ENCODE results near the gene C9orf43. TPM values are rescaled to one million over a fixed set of nuclear protein-coding genes. Genes with fewer than 3 reads are reported as not detected.
"Not testable (repeated sequence)": the region's sequence is repeated elsewhere in the genome, so short reads cannot be mapped to it uniquely, and the experiment has no call there.

The C9orf43 gene
- total RNA-seq, 5 donors from 2014 or later (not counting 1 experiment from before 2014, with no cell fraction given) = 0.28 to 1.1 (median 0.82) TPM

- peak in 34 of 35 experiments; percentile 30 to 75 (median 51) for DNase-seq
- H3K4me1 ChIP-seq (ENCODE audit: control insufficient read depth in 1 of 2, extremely low read depth in 1 of 2, insufficient read depth in 2 of 2, low read length in 2 of 2) = peaks cover 7 to 24% of the 10 kb centered on the region in 2 experiments
- Mint-ChIP-seq H3K4me3 (peak overlapping the region in 2 of 3 donors; percentile 22 to 27), H3K4me1 (peaks cover 33 to 43% (median 36%) of the 10 kb centered on the region in 3 donors), H3K27ac (peak overlapping the region; percentile 71 to 77), H3K36me3 (peaks cover 19% of the 10 kb centered on the region)
- not testable (repeated sequence) for H3K9me3 Mint-ChIP-seq; H3K27me3 ChIP-seq (replicated peaks in 1 of 2; ENCODE audit: control insufficient read depth in 2 of 2, extremely low read depth in 1 of 2, insufficient read depth in 2 of 2, low read length in 1 of 2); ATAC-seq (replicated peaks in 1 of 4); H3K27ac ChIP-seq (ENCODE audit: low read length); H3K27me3 Mint-ChIP-seq; H3K9me3 ChIP-seq; H3K4me3 ChIP-seq (ENCODE audit: control insufficient read depth in 1 of 2, extremely low read depth in 1 of 2, low read length in 1 of 2)
- ChIA-PET CTCF (interaction anchor here (0.9 to 1.3 kb wide), 5 partner anchors 97 to 138 kb away, joined by 3 to 4 read pairs (median 3); no protein-coding TSS in a partner anchor), POLR2A (interaction anchor here in 1 of 2 donors (0.6 kb wide), 2 partner anchors 67 to 256 kb away, joined by 3 read pairs; partner anchors contain the start of gene SLC31A2)
- peaks cover 0 to 16% of the 10 kb centered on the region in 2 donors for H3K36me3 ChIP-seq (ENCODE audit: control insufficient read depth in 2 of 2, extremely low read depth in 1 of 2, insufficient read depth in 1 of 2, low read length in 1 of 2)
- WGBS (ENCODE audit: insufficient coverage) = 50% methylated on average over 4 of the region's 7 CpGs
These were observed 3.6 kb upstream of the C9orf43 start for GRCh38 chr9:113406873-113407511.

GRCh38 chr9:113409481-113409880, 1.1 kb upstream of the C9orf43 start:
- peak overlapping the region; percentile 62 to 77 for H3K4me3 ChIP-seq (ENCODE audit: control insufficient read depth in 1 of 2, extremely low read depth in 1 of 2, low read length in 1 of 2)
- ChIA-PET CTCF (interaction anchor here (0.5 to 3.4 kb wide), 9 partner anchors 8 to 173 kb away, joined by 3 to 31 read pairs (median 6); partner anchors contain the start of genes ALAD (in 1 of the 2), CDC26 (in 1 of the 2), HDHD3 (in 1 of the 2) and PRPF4 (in 1 of the 2)), POLR2A (interaction anchor here (1.0 to 1.4 kb wide), 2 partner anchors 8 to 188 kb away, joined by 5 to 8 read pairs; partner anchors contain the start of genes ALAD (in 1 of the 2), FKBP15 (in 1 of the 2) and SLC31A1 (in 1 of the 2))
- ATAC-seq (replicated peaks in 1 of 4) (no peak), DNase-seq (peak in 1 of 35 experiments; percentile 16)
- Mint-ChIP-seq H3K4me1 (peaks cover 33 to 40% (median 35%) of the 10 kb centered on the region in 3 donors), H3K27me3 (peaks cover 0 to 2% of the 10 kb centered on the region in 2 donors), H3K27ac (peak overlapping the region; percentile 99 to 100), H3K4me3 (peak overlapping the region; percentile 97 to 99 (median 99)), H3K36me3 (peaks cover 19% of the 10 kb centered on the region), H3K9me3 (no peaks in the 10 kb centered on the region)
- no peaks in the 10 kb centered on the region for H3K27me3 ChIP-seq (replicated peaks in 1 of 2; ENCODE audit: control insufficient read depth in 2 of 2, extremely low read depth in 1 of 2, insufficient read depth in 2 of 2, low read length in 1 of 2)
- H3K4me1 ChIP-seq (ENCODE audit: control insufficient read depth in 1 of 2, extremely low read depth in 1 of 2, insufficient read depth in 2 of 2, low read length in 2 of 2) = peaks cover 7 to 24% of the 10 kb centered on the region in 2 experiments
- H3K36me3 ChIP-seq (ENCODE audit: control insufficient read depth in 2 of 2, extremely low read depth in 1 of 2, insufficient read depth in 1 of 2, low read length in 1 of 2) = peaks cover 0 to 16% of the 10 kb centered on the region in 2 donors
- H3K9me3 ChIP-seq = no peaks in the 10 kb centered on the region
- 27% methylated on average over 5 of the region's 10 CpGs for WGBS (ENCODE audit: insufficient coverage)
- peak overlapping the region; percentile 93 for H3K27ac ChIP-seq (ENCODE audit: low read length)

GRCh38 chr9:113409883-113410206, 702 bp upstream of the C9orf43 start:
- H3K9me3 ChIP-seq = no peaks in the 10 kb centered on the region
- Mint-ChIP-seq H3K9me3 (no peaks in the 10 kb centered on the region), H3K27me3 (peaks cover 0 to 2% of the 10 kb centered on the region in 2 donors), H3K4me3 (peak overlapping the region; percentile 97 to 99 (median 99)), H3K4me1 (peaks cover 33 to 38% (median 35%) of the 10 kb centered on the region in 3 donors), H3K27ac (peak overlapping the region; percentile 99 to 100), H3K36me3 (peaks cover 19% of the 10 kb centered on the region)
- peaks cover 0 to 16% of the 10 kb centered on the region in 2 donors for H3K36me3 ChIP-seq (ENCODE audit: control insufficient read depth in 2 of 2, extremely low read depth in 1 of 2, insufficient read depth in 1 of 2, low read length in 1 of 2)
- DNase-seq (no peak), ATAC-seq (replicated peaks in 1 of 4) (peak in 2 of 4 experiments; percentile 8)
- H3K27ac ChIP-seq (ENCODE audit: low read length) = peak overlapping the region; percentile 93
- 1% methylated on average over 20 of the region's 20 CpGs for WGBS (ENCODE audit: insufficient coverage)
- ChIA-PET CTCF (interaction anchor here in 1 of 2 donors (0.6 to 3.4 kb wide), 10 partner anchors 9 to 259 kb away, joined by 3 to 31 read pairs (median 4); partner anchors contain the start of genes ALAD, CDC26, FKBP15 and HDHD3), POLR2A (interaction anchor here (1.0 to 1.4 kb wide), 3 partner anchors 9 to 189 kb away, joined by 5 to 8 read pairs (median 6); partner anchors contain the start of genes ALAD (in 2 of the 2), FKBP15 (in 1 of the 2) and SLC31A1 (in 1 of the 2))
- H3K4me1 ChIP-seq (ENCODE audit: control insufficient read depth in 1 of 2, extremely low read depth in 1 of 2, insufficient read depth in 2 of 2, low read length in 2 of 2) = peaks cover 7 to 24% of the 10 kb centered on the region in 2 experiments
- H3K4me3 ChIP-seq (ENCODE audit: control insufficient read depth in 1 of 2, extremely low read depth in 1 of 2, low read length in 1 of 2) = peak overlapping the region; percentile 62 to 77
- no peaks in the 10 kb centered on the region for H3K27me3 ChIP-seq (replicated peaks in 1 of 2; ENCODE audit: control insufficient read depth in 2 of 2, extremely low read depth in 1 of 2, insufficient read depth in 2 of 2, low read length in 1 of 2)

GRCh38 chr9:113416149-113416721, 5.7 kb downstream of the C9orf43 start:
- no peaks in the 10 kb centered on the region for H3K36me3 Mint-ChIP-seq
- 61% methylated on average over 3 of the region's 3 CpGs for whole genome bisulfite sequencing (ENCODE audit: insufficient coverage)
- Histone ChIP-seq H3K4me3 (ENCODE audit: control insufficient read depth in 1 of 2, extremely low read depth in 1 of 2, low read length in 1 of 2) (no peak overlapping the region), H3K36me3 (ENCODE audit: control insufficient read depth in 2 of 2, extremely low read depth in 1 of 2, insufficient read depth in 1 of 2, low read length in 1 of 2) (no peaks in the 10 kb centered on the region), H3K27me3 (replicated peaks in 1 of 2; ENCODE audit: control insufficient read depth in 2 of 2, extremely low read depth in 1 of 2, insufficient read depth in 2 of 2, low read length in 1 of 2) (no peaks in the 10 kb centered on the region), H3K4me1 (ENCODE audit: control insufficient read depth in 1 of 2, extremely low read depth in 1 of 2, insufficient read depth in 2 of 2, low read length in 2 of 2) (peaks cover 0 to 7% of the 10 kb centered on the region in 2 experiments), H3K9me3 (no peaks in the 10 kb centered on the region), H3K27ac (ENCODE audit: low read length) (no peak overlapping the region)
- peaks cover 0 to 1% (median 0%) of the 10 kb centered on the region in 3 donors for H3K4me1 Mint-ChIP-seq
- no peak overlapping the region for H3K27ac Mint-ChIP-seq
- ChIA-PET POLR2A (no interaction called here), CTCF (interaction anchor here (0.7 kb wide), 2 partner anchors 49 to 173 kb away, joined by 3 to 4 read pairs; no protein-coding TSS in a partner anchor)
- H3K27me3 Mint-ChIP-seq = no peaks in the 10 kb centered on the region
- DNase-seq (peak in 1 of 35 experiments; percentile 5), ATAC-seq (replicated peaks in 1 of 4) (no peak)
- H3K4me3 Mint-ChIP-seq = no peak overlapping the region
- H3K9me3 Mint-ChIP-seq = no peaks in the 10 kb centered on the region

GRCh38 chr9:113417370-113417769, 6.8 kb downstream of the C9orf43 start:
- no peaks in the 10 kb centered on the region for H3K4me1 Mint-ChIP-seq

GRCh38 chr9:113421726-113422125, 11.2 kb downstream of the C9orf43 start:
- DNase-seq = no peak
- H3K27ac ChIP-seq (ENCODE audit: low read length) = no peak overlapping the region
- H3K4me3 ChIP-seq (ENCODE audit: control insufficient read depth in 1 of 2, extremely low read depth in 1 of 2, low read length in 1 of 2) = no peak overlapping the region
- ChIA-PET CTCF (interaction anchor here (0.5 to 0.7 kb wide), 2 partner anchors 25 to 231 kb away, joined by 3 read pairs; no protein-coding TSS in a partner anchor), POLR2A (no interaction called here)
- no CpG with 5 or more reads among the region's 3 CpGs for WGBS (ENCODE audit: insufficient coverage)
- H3K4me1 ChIP-seq (ENCODE audit: control insufficient read depth in 1 of 2, extremely low read depth in 1 of 2, insufficient read depth in 2 of 2, low read length in 2 of 2) = no peaks in the 10 kb centered on the region
- Mint-ChIP-seq H3K9me3 (no peaks in the 10 kb centered on the region), H3K27ac (no peak overlapping the region), H3K36me3 (no peaks in the 10 kb centered on the region), H3K27me3 (peaks cover 8 to 9% of the 10 kb centered on the region in 2 donors), H3K4me1 (no peaks in the 10 kb centered on the region), H3K4me3 (no peak overlapping the region)
- no peaks in the 10 kb centered on the region for H3K36me3 ChIP-seq (ENCODE audit: control insufficient read depth in 2 of 2, extremely low read depth in 1 of 2, insufficient read depth in 1 of 2, low read length in 1 of 2)
- H3K27me3 ChIP-seq (replicated peaks in 1 of 2; ENCODE audit: control insufficient read depth in 2 of 2, extremely low read depth in 1 of 2, insufficient read depth in 2 of 2, low read length in 1 of 2) = no peaks in the 10 kb centered on the region
- ATAC-seq (replicated peaks in 1 of 4) = no peak
- H3K9me3 ChIP-seq = no peaks in the 10 kb centered on the region

More at GRCh38 chr9:113417370-113417769, 6.8 kb downstream of the C9orf43 start:
- Histone ChIP-seq H3K4me3 (ENCODE audit: control insufficient read depth in 1 of 2, extremely low read depth in 1 of 2, low read length in 1 of 2) (no peak overlapping the region), H3K4me1 (ENCODE audit: control insufficient read depth in 1 of 2, extremely low read depth in 1 of 2, insufficient read depth in 2 of 2, low read length in 2 of 2) (no peaks in the 10 kb centered on the region), H3K27me3 (replicated peaks in 1 of 2; ENCODE audit: control insufficient read depth in 2 of 2, extremely low read depth in 1 of 2, insufficient read depth in 2 of 2, low read length in 1 of 2) (no peaks in the 10 kb centered on the region), H3K36me3 (ENCODE audit: control insufficient read depth in 2 of 2, extremely low read depth in 1 of 2, insufficient read depth in 1 of 2, low read length in 1 of 2) (no peaks in the 10 kb centered on the region), H3K27ac (ENCODE audit: low read length) (no peak overlapping the region), H3K9me3 (no peaks in the 10 kb centered on the region)
- Mint-ChIP-seq H3K27me3 (no peaks in the 10 kb centered on the region), H3K4me3 (no peak overlapping the region), H3K36me3 (no peaks in the 10 kb centered on the region), H3K9me3 (no peaks in the 10 kb centered on the region), H3K27ac (no peak overlapping the region)
- no peak for ATAC-seq (replicated peaks in 1 of 4)
- DNase-seq = peak in 1 of 35 experiments; percentile 33
- ChIA-PET POLR2A (no interaction called here), CTCF (no interaction called here)
- 68% methylated on average over 2 of the region's 4 CpGs for WGBS (ENCODE audit: insufficient coverage)

Data from T-cell (primary cell).